Superior temporal gyrus (tissue), 1 donor: ENCODE results near the gene PRTFDC1.
"Not testable (repeated sequence)": the region's sequence is repeated elsewhere in the genome, so short reads cannot be mapped to it uniquely, and the experiment has no call there.

Experiments used
- DNase-seq: peaks from one replicate; pipeline ENCODE4 v3.0.0-alpha.2; 2016; ENCODE audit errors: extremely low spot score

PRTFDC1 gene

GRCh38 chr10:24930427-24930826 is 22.0 kb downstream of the PRTFDC1 start:
- no peak for DNase-seq

- DNase-seq = no peak
Measured at GRCh38 chr10:24929904-24930303, 22.5 kb downstream of the PRTFDC1 start.

- DNase-seq = no peak
Measured at GRCh38 chr10:24929056-24929544, 23.3 kb downstream of the PRTFDC1 start.

GRCh38 chr10:24928163-24928562 is 24.2 kb downstream of the PRTFDC1 start:
- no peak for DNase-seq

GRCh38 chr10:24926557-24926956 is 25.8 kb downstream of the PRTFDC1 start:
- DNase-seq = no peak

GRCh38 chr10:24925799-24926198 is 26.6 kb downstream of the PRTFDC1 start:
- DNase-seq = no peak

GRCh38 chr10:24924483-24924882 is 27.9 kb downstream of the PRTFDC1 start:
- not testable (repeated sequence) for DNase-seq

- not testable (repeated sequence) for DNase-seq
Measured at GRCh38 chr10:24922222-24922868, 30.1 kb downstream of the PRTFDC1 start.

- peak; percentile 87 for DNase-seq
Measured at GRCh38 chr10:24920907-24921881, 31.2 kb downstream of the PRTFDC1 start.

- not testable (repeated sequence) for DNase-seq
Measured at GRCh38 chr10:24920192-24920591, 32.2 kb downstream of the PRTFDC1 start.

GRCh38 chr10:24919629-24920028 is 32.8 kb downstream of the PRTFDC1 start:
- not testable (repeated sequence) for DNase-seq

GRCh38 chr10:24917979-24918378 is 34.4 kb downstream of the PRTFDC1 start:
- no peak for DNase-seq

- no peak for DNase-seq
Measured at GRCh38 chr10:24917493-24917892, 34.9 kb downstream of the PRTFDC1 start.

GRCh38 chr10:24916365-24916764 is 36.0 kb downstream of the PRTFDC1 start:
- no peak for DNase-seq

GRCh38 chr10:24915304-24915703 is 37.1 kb downstream of the PRTFDC1 start:
- DNase-seq = no peak

GRCh38 chr10:24914148-24914547 is 38.3 kb downstream of the PRTFDC1 start:
- DNase-seq = no peak

- DNase-seq = no peak
Measured at GRCh38 chr10:24912215-24912614, 40.2 kb downstream of the PRTFDC1 start.

GRCh38 chr10:24911029-24911428 is 41.4 kb downstream of the PRTFDC1 start:
- no peak for DNase-seq

- DNase-seq = no peak
Measured at GRCh38 chr10:24910574-24910973, 41.8 kb downstream of the PRTFDC1 start.

GRCh38 chr10:24908793-24909423 is 43.5 kb downstream of the PRTFDC1 start:
- DNase-seq = no peak

GRCh38 chr10:24907956-24908355 is 44.5 kb downstream of the PRTFDC1 start:
- DNase-seq = no peak

- DNase-seq = no peak
Measured at GRCh38 chr10:24906372-24906771, 46.0 kb downstream of the PRTFDC1 start.
